ENCODE measurements around the gene PGLYRP2.
"Not testable (repeated sequence)": the region's sequence is repeated elsewhere in the genome, so short reads cannot be mapped to it uniquely, and the experiment has no call there.

Gene PGLYRP2

DNA sequence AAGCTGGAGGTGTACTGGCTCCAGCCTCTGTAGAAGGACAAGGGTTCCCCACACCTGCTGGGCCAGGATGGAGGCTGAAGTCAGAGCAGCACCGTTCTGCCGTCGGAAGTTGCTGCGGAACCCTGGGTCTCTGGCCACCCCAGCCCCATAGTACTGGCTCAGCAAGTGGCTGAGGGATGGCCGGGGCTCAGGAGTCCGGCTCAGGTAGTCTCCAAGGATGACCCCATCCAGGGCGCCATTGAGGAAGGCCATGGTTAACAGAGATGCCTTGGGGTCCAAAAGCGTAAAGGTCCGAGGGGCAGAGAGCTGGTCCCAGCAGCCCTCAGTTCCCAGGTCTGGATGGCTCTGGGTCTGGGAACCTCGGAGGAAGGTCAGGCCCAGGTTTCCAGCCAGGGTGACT lies 3.7 kb downstream of the PGLYRP2 start:
- H3K9me3 ChIP-seq (replicated peaks; ENCODE audit: insufficient read depth, low read length), result no peaks in the 10 kb centered on the region
- H3K27me3 ChIP-seq (replicated peaks; ENCODE audit: insufficient read depth, low read length), result no peaks in the 10 kb centered on the region
- no peak overlapping the region for H3K4me3 ChIP-seq (ENCODE audit: low read length)
- no peaks in the 10 kb centered on the region for H3K79me2 ChIP-seq (ENCODE audit: low read length)
- H3K27ac ChIP-seq (ENCODE audit: low read length), result no peak overlapping the region
- no peaks in the 10 kb centered on the region for H3F3A ChIP-seq (ENCODE audit: insufficient read depth, low read length)
- no peaks in the 10 kb centered on the region for H3K4me1 ChIP-seq (ENCODE audit: low read length)
- no peaks in the 10 kb centered on the region for H3K9me2 ChIP-seq (replicated peaks; ENCODE audit: insufficient read depth, low read length)
- H3K4me2 ChIP-seq (ENCODE audit: low read depth, low read length), result no peak overlapping the region
- H2AFZ ChIP-seq (ENCODE audit: low read length), result no peak overlapping the region
- H4K20me1 ChIP-seq (ENCODE audit: insufficient read depth, low read length), result no peaks in the 10 kb centered on the region
- DNase-seq, result no peak
- TF ChIP-seq, protein P1, sequence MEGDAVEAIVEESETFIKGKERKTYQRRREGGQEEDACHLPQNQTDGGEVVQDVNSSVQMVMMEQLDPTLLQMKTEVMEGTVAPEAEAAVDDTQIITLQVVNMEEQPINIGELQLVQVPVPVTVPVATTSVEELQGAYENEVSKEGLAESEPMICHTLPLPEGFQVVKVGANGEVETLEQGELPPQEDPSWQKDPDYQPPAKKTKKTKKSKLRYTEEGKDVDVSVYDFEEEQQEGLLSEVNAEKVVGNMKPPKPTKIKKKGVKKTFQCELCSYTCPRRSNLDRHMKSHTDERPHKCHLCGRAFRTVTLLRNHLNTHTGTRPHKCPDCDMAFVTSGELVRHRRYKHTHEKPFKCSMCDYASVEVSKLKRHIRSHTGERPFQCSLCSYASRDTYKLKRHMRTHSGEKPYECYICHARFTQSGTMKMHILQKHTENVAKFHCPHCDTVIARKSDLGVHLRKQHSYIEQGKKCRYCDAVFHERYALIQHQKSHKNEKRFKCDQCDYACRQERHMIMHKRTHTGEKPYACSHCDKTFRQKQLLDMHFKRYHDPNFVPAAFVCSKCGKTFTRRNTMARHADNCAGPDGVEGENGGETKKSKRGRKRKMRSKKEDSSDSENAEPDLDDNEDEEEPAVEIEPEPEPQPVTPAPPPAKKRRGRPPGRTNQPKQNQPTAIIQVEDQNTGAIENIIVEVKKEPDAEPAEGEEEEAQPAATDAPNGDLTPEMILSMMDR (IDR thresholded peaks at IDR 0.05; ENCODE audit: low read length), result no peak
- TF ChIP-seq EZH2 (optimal IDR thresholded peaks at IDR 0.05; ENCODE audit: low read depth, low read length) (no peak), EZH2phosphoT487 (IDR thresholded peaks at IDR 0.05; ENCODE audit: low read length) (no peak)
- no peaks in the 10 kb centered on the region for H3K36me3 ChIP-seq (replicated peaks; ENCODE audit: insufficient read depth, low read length)
- H3K9ac ChIP-seq (ENCODE audit: low read length), result no peak overlapping the region

DNA sequence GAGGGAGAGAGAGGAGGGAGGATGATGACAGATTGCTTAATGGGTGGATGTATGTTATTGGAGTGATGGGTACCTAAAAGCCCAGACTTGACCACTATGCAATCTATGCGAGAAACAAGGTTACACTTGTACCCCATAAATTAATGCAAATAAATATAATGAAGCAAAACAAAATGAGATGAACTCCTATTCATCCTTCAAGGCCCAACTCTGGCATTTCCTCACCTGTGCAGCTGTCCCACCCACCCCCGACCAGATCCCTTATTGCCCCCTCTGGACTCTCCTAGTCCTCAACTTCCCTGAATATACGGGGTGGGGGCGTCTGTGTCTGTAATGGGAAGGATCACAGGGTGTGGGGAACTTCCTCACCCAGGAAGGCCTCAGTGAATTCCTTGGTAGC lies 4.1 kb downstream of the PGLYRP2 start:
- H3K4me3 ChIP-seq (ENCODE audit: low read length), result no peak overlapping the region
- H3K9ac ChIP-seq (ENCODE audit: low read length), result no peak overlapping the region
- no peak for DNase-seq
- H4K20me1 ChIP-seq (ENCODE audit: insufficient read depth, low read length), result no peaks in the 10 kb centered on the region
- H3K9me3 ChIP-seq (replicated peaks; ENCODE audit: insufficient read depth, low read length), result no peaks in the 10 kb centered on the region
- H3K4me1 ChIP-seq (ENCODE audit: low read length), result no peaks in the 10 kb centered on the region
- H3K27ac ChIP-seq (ENCODE audit: low read length), result no peak overlapping the region
- H3K36me3 ChIP-seq (replicated peaks; ENCODE audit: insufficient read depth, low read length), result no peaks in the 10 kb centered on the region
- H3K4me2 ChIP-seq (ENCODE audit: low read depth, low read length), result no peak overlapping the region
- no peaks in the 10 kb centered on the region for H3F3A ChIP-seq (ENCODE audit: insufficient read depth, low read length)
- no peak overlapping the region for H2AFZ ChIP-seq (ENCODE audit: low read length)
- no peaks in the 10 kb centered on the region for H3K9me2 ChIP-seq (replicated peaks; ENCODE audit: insufficient read depth, low read length)
- no peaks in the 10 kb centered on the region for H3K79me2 ChIP-seq (ENCODE audit: low read length)
- no peaks in the 10 kb centered on the region for H3K27me3 ChIP-seq (replicated peaks; ENCODE audit: insufficient read depth, low read length)
- TF ChIP-seq, protein P1 (IDR thresholded peaks at IDR 0.05; ENCODE audit: low read length), result no peak
- TF ChIP-seq EZH2 (optimal IDR thresholded peaks at IDR 0.05; ENCODE audit: low read depth, low read length), result no peak
- TF ChIP-seq EZH2phosphoT487 (IDR thresholded peaks at IDR 0.05; ENCODE audit: low read length), result no peak

- not testable (repeated sequence) for H3K27ac ChIP-seq (ENCODE audit: low read length); H3K4me3 ChIP-seq (ENCODE audit: low read length); H3K9me3 ChIP-seq (replicated peaks; ENCODE audit: insufficient read depth, low read length); H4K20me1 ChIP-seq (ENCODE audit: insufficient read depth, low read length); H2AFZ ChIP-seq (ENCODE audit: low read length); DNase-seq; H3F3A ChIP-seq (ENCODE audit: insufficient read depth, low read length); H3K4me2 ChIP-seq (ENCODE audit: low read depth, low read length); H3K79me2 ChIP-seq (ENCODE audit: low read length); H3K9me2 ChIP-seq (replicated peaks; ENCODE audit: insufficient read depth, low read length); H3K4me1 ChIP-seq (ENCODE audit: low read length); H3K36me3 ChIP-seq (replicated peaks; ENCODE audit: insufficient read depth, low read length); H3K9ac ChIP-seq (ENCODE audit: low read length); H3K27me3 ChIP-seq (replicated peaks; ENCODE audit: insufficient read depth, low read length)
Measured at GRCh38 chr19:15473821-15474220, 5.5 kb downstream of the PGLYRP2 start.

- Histone ChIP-seq H2AFZ (ENCODE audit: low read length) (no peak overlapping the region), H3K4me1 (ENCODE audit: low read length) (peaks cover 8% of the 10 kb centered on the region), H3K9me2 (replicated peaks; ENCODE audit: insufficient read depth, low read length) (no peaks in the 10 kb centered on the region), H3K9me3 (replicated peaks; ENCODE audit: insufficient read depth, low read length) (no peaks in the 10 kb centered on the region), H3K79me2 (ENCODE audit: low read length) (no peaks in the 10 kb centered on the region), H3K9ac (ENCODE audit: low read length) (no peak overlapping the region), H3K27me3 (replicated peaks; ENCODE audit: insufficient read depth, low read length) (no peaks in the 10 kb centered on the region), H3K4me2 (ENCODE audit: low read depth, low read length) (no peak overlapping the region), H3F3A (ENCODE audit: insufficient read depth, low read length) (peaks cover 8% of the 10 kb centered on the region), H3K27ac (ENCODE audit: low read length) (no peak overlapping the region), H4K20me1 (ENCODE audit: insufficient read depth, low read length) (no peaks in the 10 kb centered on the region), H3K4me3 (ENCODE audit: low read length) (no peak overlapping the region), H3K36me3 (replicated peaks; ENCODE audit: insufficient read depth, low read length) (no peaks in the 10 kb centered on the region)
- TF ChIP-seq EZH2phosphoT487 (IDR thresholded peaks at IDR 0.05; ENCODE audit: low read length) (no peak), EZH2 (optimal IDR thresholded peaks at IDR 0.05; ENCODE audit: low read depth, low read length) (no peak)
- TF ChIP-seq, protein P1 (IDR thresholded peaks at IDR 0.05; ENCODE audit: low read length), result no peak
- no peak for DNase-seq
Measured at GRCh38 chr19:15471639-15472101, 7.6 kb downstream of the PGLYRP2 start.

Data from MM.1S (cell line).